ENCODE measurements around the gene CAPN14.

The CAPN14 gene

GRCh38 chr2:31217465-31218200, at the start of gene CAPN14:
Gene CAPN14, minus strand, starts transcription at chr2:31217515. Its CDS starts 12,068 bp downstream, at chr2:31205447.
- DNase-seq (ENCODE audit: low spot score), result no peak

GRCh38 chr2:31266804-31267203, 49.5 kb upstream of the CAPN14 start:
- no peak for DNase-seq (ENCODE audit: low spot score)

- DNase-seq (ENCODE audit: low spot score), result no peak
These were observed 47.9 kb upstream of the CAPN14 start for GRCh38 chr2:31265234-31265633.

GRCh38 chr2:31263636-31264190, 46.4 kb upstream of the CAPN14 start:
- DNase-seq (ENCODE audit: low spot score), result no peak

GRCh38 chr2:31260870-31261269, 43.6 kb upstream of the CAPN14 start:
- DNase-seq (ENCODE audit: low spot score), result no peak

- DNase-seq (ENCODE audit: low spot score), result no peak
These were observed 41.8 kb upstream of the CAPN14 start for GRCh38 chr2:31259075-31259474.

GRCh38 chr2:31258351-31258750, 41.0 kb upstream of the CAPN14 start:
- no peak for DNase-seq (ENCODE audit: low spot score)

- DNase-seq (ENCODE audit: low spot score), result no peak
These were observed 39.5 kb upstream of the CAPN14 start for GRCh38 chr2:31256611-31257382.

- no peak for DNase-seq (ENCODE audit: low spot score)
These were observed 38.7 kb upstream of the CAPN14 start for GRCh38 chr2:31255911-31256571.

GRCh38 chr2:31254237-31255203, 37.2 kb upstream of the CAPN14 start:
- DNase-seq (ENCODE audit: low spot score), result no peak

- no peak for DNase-seq (ENCODE audit: low spot score)
These were observed 36.2 kb upstream of the CAPN14 start for GRCh38 chr2:31253356-31254131.

- no peak for DNase-seq (ENCODE audit: low spot score)
These were observed 34.5 kb upstream of the CAPN14 start for GRCh38 chr2:31251851-31252250.

GRCh38 chr2:31251018-31251417, 33.7 kb upstream of the CAPN14 start:
- DNase-seq (ENCODE audit: low spot score), result no peak

- DNase-seq (ENCODE audit: low spot score), result no peak
These were observed 31.8 kb upstream of the CAPN14 start for GRCh38 chr2:31249009-31249690.

GRCh38 chr2:31248139-31248538, 30.8 kb upstream of the CAPN14 start:
- no peak for DNase-seq (ENCODE audit: low spot score)

- DNase-seq (ENCODE audit: low spot score), result no peak
These were observed 30.4 kb upstream of the CAPN14 start for GRCh38 chr2:31247711-31248110.

GRCh38 chr2:31246184-31246852, 29.0 kb upstream of the CAPN14 start:
- no peak for DNase-seq (ENCODE audit: low spot score)

GRCh38 chr2:31244101-31244500, 26.8 kb upstream of the CAPN14 start:
- no peak for DNase-seq (ENCODE audit: low spot score)

GRCh38 chr2:31243053-31243452, 25.7 kb upstream of the CAPN14 start:
- no peak for DNase-seq (ENCODE audit: low spot score)

All from LoVo (cell line).